ENCODE data around the gene NINJ2. TPM values are rescaled to one million over a fixed set of nuclear protein-coding genes. Genes with fewer than 3 reads are reported as not detected.

The NINJ2 gene
- total RNA-seq, 2 experiments from 2014 or later = 2.2 to 2.5 TPM

- no peak for DNase-seq
- Mint-ChIP-seq H3K27me3 (no peaks in the 10 kb centered on the region), H3K36me3 (ENCODE audit: low read depth) (no peaks in the 10 kb centered on the region), H3K4me1 (ENCODE audit: low read depth) (peaks cover 24% of the 10 kb centered on the region), H3K9me3 (no peaks in the 10 kb centered on the region), H3K4me3 (no peak overlapping the region), H3K27ac (no peak overlapping the region)
- no peak for ATAC-seq
- intact Hi-C loops (cut with micrococcal nuclease) = no loop called here
- ChIA-PET CTCF (interaction anchor here (1.3 to 3.7 kb wide), 3 partner anchors 55 to 205 kb away, joined by 9 to 26 read pairs (median 9); no protein-coding TSS in a partner anchor), POLR2A (no interaction called here)
- no peak for TF ChIP-seq CTCF (IDR thresholded peaks at IDR 0.05)
Observed at GRCh38 chr12:612886-613285, 50.4 kb downstream of the NINJ2 start.

DNA sequence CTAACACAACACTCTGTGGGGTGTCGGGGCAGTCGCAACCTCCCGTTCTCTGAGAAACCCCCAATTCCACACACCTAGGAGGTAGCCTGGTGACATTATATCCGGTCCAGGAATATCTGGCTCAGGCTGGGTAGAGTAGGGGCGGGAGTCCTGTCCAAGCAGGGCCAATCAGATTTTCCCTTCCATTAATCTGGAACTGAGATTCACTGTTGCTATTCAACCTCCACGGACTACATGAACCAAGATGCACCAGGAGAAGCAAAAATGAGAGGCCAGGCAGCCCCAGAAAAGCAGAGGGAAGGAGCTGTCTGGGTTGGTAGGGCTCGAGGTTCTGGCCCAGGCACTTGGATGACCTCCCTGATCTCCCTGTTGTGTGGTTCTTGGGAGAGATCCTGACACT, 51.0 kb downstream of the NINJ2 start:
- DNase-seq = no peak
- no peaks in the 10 kb centered on the region for H3K9me3 Mint-ChIP-seq
- no peak for TF ChIP-seq CTCF (IDR thresholded peaks at IDR 0.05)
- H3K36me3 Mint-ChIP-seq (ENCODE audit: low read depth) = no peaks in the 10 kb centered on the region
- ChIA-PET POLR2A (no interaction called here), CTCF (interaction anchor here (3.7 kb wide), 1 partner anchor 139 kb away, joined by 26 read pairs; no protein-coding TSS in a partner anchor)
- no peak for ATAC-seq
- no peak overlapping the region for H3K27ac Mint-ChIP-seq
- no peak overlapping the region for H3K4me3 Mint-ChIP-seq
- intact Hi-C loops (cut with micrococcal nuclease) = no loop called here
- no peaks in the 10 kb centered on the region for H3K27me3 Mint-ChIP-seq
- H3K4me1 Mint-ChIP-seq (ENCODE audit: low read depth) = peaks cover 29% of the 10 kb centered on the region

- DNase-seq (no peak), ATAC-seq (no peak)
- H3K27ac Mint-ChIP-seq = no peak overlapping the region
- POLR2A ChIA-PET = no interaction called here
- intact Hi-C loops (cut with micrococcal nuclease) = no loop called here
- CTCF ChIA-PET = interaction anchor here (3.7 kb wide), 1 partner anchor 139 kb away, joined by 26 read pairs; no protein-coding TSS in a partner anchor
- H3K27me3 Mint-ChIP-seq = no peaks in the 10 kb centered on the region
- no peaks in the 10 kb centered on the region for H3K36me3 Mint-ChIP-seq (ENCODE audit: low read depth)
- H3K4me1 Mint-ChIP-seq (ENCODE audit: low read depth) = peaks cover 29% of the 10 kb centered on the region
- no peak for TF ChIP-seq CTCF (IDR thresholded peaks at IDR 0.05)
- H3K4me3 Mint-ChIP-seq = no peak overlapping the region
- no peaks in the 10 kb centered on the region for H3K9me3 Mint-ChIP-seq
Observed at GRCh38 chr12:611721-612120, 51.5 kb downstream of the NINJ2 start.

DNA sequence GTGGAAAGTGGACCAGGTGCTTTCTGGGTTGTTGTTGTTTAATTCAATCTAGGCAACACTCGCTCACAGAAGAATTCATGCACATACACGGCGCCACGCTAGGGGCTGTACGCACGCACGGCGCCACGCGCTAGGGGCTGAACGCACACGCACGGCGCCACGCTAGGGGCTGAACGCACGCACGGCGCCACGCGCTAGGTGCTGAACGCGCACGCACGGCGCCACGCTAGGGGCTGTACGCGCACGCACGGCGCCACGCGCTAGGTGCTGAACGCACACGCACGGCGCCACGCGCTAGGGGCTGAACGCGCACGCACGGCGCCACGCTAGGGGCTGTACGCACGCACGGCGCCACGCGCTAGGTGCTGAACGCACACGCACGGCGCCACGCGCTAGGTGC, 54.3 kb downstream of the NINJ2 start:
- intact Hi-C loops (cut with micrococcal nuclease) = no loop called here
- ATAC-seq (no peak), DNase-seq (no peak)
- Mint-ChIP-seq H3K4me1 (ENCODE audit: low read depth) (peaks cover 19% of the 10 kb centered on the region), H3K9me3 (no peaks in the 10 kb centered on the region), H3K27me3 (no peaks in the 10 kb centered on the region), H3K4me3 (no peak overlapping the region), H3K36me3 (ENCODE audit: low read depth) (no peaks in the 10 kb centered on the region), H3K27ac (no peak overlapping the region)
- CTCF ChIA-PET = interaction anchor here (1.1 to 1.8 kb wide), 2 partner anchors 33 kb away, joined by 3 to 11 read pairs; no protein-coding TSS in a partner anchor
- POLR2A ChIA-PET = no interaction called here
- no peak for TF ChIP-seq CTCF (IDR thresholded peaks at IDR 0.05)

DNA sequence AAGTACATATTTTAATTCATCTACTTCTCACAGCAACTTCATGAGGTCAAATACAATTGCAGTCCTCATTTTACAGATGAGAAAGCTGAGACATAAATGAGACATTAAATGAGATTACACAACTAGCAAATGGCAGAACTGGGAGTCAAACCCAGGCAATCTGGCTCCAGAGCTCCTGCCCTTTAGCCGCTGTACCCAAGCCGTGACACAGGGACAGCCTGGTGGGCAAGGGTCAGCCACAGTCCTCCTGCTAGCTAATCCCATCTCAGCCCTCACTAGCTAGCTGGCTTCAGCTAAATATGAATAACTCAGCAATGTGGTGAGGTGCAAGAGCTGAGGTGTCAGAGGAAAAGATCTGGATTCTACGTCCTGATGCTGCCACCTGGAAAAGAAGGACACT, 54.8 kb downstream of the NINJ2 start:
- no peak for DNase-seq
- Mint-ChIP-seq H3K27me3 (no peaks in the 10 kb centered on the region), H3K4me1 (ENCODE audit: low read depth) (peaks cover 19% of the 10 kb centered on the region), H3K27ac (no peak overlapping the region), H3K36me3 (ENCODE audit: low read depth) (no peaks in the 10 kb centered on the region), H3K9me3 (no peaks in the 10 kb centered on the region), H3K4me3 (no peak overlapping the region)
- ChIA-PET CTCF (interaction anchor here (1.1 to 1.7 kb wide), 4 partner anchors 32 to 209 kb away, joined by 3 to 6 read pairs (median 4); no protein-coding TSS in a partner anchor), POLR2A (no interaction called here)
- TF ChIP-seq CTCF (IDR thresholded peaks at IDR 0.05) = no peak
- intact Hi-C loops (cut with micrococcal nuclease) = no loop called here
- no peak for ATAC-seq
